Fibroblast of pulmonary artery (primary cell): ENCODE results near the gene ZFP30.
"Not testable (repeated sequence)": the region's sequence is repeated elsewhere in the genome, so short reads cannot be mapped to it uniquely, and the experiment has no call there.

Source experiments
- DNase-seq: peaks from one replicate; pipeline ENCODE4 v3.0.0-alpha.2; 2010; ENCODE audit warnings: low read depth
- H3K4me3 ChIP-seq: replicated peaks from 2 replicates; pipeline ENCODE4 v1.5.1; 2011; ENCODE audit warnings: low read depth, mild to moderate bottlenecking, control low read depth, low read length, moderate library complexity
- TF ChIP-seq, protein P1 (sequence below): IDR thresholded peaks from 2 replicates; pipeline ENCODE4 v1.5.1; 2011; ENCODE audit warnings: mild to moderate bottlenecking, control low read depth, low read length, inconsistent platforms; ENCODE audit errors: missing control alignments

Gene ZFP30

DNA sequence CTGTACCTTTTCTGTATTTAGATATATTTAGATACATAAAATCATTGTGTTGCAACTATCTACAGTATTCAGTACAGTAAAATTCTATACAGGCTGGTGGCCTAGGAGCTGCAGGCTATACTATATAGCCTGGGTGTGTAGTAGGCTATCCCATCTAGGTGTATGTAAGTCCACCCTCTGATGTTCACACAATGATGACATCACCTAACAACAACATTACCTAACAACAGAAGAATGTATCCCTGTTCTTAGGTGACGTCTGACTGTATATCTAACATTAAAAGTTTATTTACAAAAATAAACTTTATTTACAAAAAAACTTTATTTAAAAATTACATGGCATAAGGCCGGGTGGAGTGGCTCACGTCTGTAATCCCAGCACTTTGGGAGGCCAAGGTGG, 28.3 kb upstream of the ZFP30 start:
- no peak for DNase-seq
- TF ChIP-seq, protein P1, sequence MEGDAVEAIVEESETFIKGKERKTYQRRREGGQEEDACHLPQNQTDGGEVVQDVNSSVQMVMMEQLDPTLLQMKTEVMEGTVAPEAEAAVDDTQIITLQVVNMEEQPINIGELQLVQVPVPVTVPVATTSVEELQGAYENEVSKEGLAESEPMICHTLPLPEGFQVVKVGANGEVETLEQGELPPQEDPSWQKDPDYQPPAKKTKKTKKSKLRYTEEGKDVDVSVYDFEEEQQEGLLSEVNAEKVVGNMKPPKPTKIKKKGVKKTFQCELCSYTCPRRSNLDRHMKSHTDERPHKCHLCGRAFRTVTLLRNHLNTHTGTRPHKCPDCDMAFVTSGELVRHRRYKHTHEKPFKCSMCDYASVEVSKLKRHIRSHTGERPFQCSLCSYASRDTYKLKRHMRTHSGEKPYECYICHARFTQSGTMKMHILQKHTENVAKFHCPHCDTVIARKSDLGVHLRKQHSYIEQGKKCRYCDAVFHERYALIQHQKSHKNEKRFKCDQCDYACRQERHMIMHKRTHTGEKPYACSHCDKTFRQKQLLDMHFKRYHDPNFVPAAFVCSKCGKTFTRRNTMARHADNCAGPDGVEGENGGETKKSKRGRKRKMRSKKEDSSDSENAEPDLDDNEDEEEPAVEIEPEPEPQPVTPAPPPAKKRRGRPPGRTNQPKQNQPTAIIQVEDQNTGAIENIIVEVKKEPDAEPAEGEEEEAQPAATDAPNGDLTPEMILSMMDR: no peak
- no peak overlapping the region for H3K4me3 ChIP-seq

DNA sequence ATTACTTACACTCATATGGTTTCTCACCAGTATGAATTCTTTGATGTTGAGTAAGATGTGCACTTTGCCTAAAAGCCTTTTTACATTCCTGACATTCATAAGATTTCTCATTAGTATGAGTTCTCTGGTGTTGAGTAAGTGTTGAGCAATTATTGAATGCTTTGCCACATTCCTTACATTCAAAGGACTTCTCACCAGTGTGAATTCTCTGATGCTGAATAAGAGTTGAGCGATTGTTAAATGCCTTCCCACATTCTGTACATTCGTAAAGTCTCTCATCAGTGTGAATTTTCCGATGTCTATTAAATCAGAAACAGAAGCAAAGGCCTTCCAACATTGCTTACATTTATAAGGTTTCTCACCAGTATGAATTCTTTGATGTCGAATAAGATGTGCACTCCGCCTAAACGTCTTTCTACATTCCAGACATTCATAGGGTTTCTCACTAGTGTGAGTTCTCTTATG, 14.2 kb upstream of the ZFP30 start:
- no peak overlapping the region for H3K4me3 ChIP-seq
- DNase-seq: no peak
- TF ChIP-seq, protein P1: no peak

DNA sequence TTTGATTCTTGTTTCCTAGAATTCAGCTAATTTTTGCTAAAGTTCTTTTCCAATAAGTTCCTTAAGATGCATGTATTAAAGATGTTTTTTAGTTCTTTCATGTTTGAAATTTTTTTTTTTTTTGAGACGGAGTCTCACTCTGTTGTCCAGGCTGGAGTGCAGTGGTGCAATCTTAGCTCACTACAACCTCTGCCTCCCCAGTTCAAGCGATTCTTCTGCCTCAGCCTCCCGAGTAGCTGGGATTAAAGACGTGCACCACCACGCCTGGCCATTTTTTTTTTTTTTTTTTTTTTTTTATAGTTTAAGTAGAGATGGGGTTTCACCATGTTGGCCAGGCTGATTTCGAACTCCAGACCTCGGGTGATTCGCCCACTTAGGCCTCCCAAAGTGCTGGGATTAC, 1.9 kb upstream of the ZFP30 start:
- DNase-seq, H3K4me3 ChIP-seq: not testable (repeated sequence)

DNA sequence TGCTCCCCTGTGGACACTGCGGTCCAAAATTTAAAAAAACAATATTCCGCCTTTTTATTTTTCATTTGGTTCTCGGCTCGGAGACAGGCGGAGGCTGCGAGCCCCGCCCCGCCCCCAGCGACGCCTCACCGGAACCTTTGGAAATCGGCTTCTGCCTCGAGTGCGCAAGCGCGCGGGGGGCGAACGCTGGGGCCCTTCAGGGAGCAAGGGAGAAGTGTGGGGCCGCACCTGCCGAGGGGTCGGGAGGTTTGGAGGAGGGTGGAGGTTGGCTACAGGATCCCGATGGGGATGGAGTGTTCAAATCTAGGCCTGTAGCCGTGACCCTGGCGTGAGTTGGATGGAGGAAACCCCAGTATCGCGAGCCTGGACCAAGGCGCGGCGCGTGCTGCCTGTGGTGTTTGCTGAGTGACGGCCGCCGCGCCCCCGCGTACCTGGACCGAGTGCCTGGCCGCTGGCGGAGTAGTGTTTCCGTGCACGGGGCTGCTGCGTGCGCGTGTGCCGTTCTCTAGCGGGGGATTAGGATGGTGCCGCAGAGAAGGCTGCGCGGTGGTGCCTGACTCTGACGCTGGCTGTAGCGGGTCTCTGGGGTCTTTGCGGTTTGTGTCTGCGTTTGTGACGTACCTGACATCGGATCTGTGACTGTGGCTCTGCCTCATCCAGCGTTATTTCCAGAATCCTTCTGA, 565 bp upstream of the ZFP30 start:
- peak overlapping the region; percentile 75 for H3K4me3 ChIP-seq
- TF ChIP-seq, protein P1: no peak
- peak; percentile 76 for DNase-seq

DNA sequence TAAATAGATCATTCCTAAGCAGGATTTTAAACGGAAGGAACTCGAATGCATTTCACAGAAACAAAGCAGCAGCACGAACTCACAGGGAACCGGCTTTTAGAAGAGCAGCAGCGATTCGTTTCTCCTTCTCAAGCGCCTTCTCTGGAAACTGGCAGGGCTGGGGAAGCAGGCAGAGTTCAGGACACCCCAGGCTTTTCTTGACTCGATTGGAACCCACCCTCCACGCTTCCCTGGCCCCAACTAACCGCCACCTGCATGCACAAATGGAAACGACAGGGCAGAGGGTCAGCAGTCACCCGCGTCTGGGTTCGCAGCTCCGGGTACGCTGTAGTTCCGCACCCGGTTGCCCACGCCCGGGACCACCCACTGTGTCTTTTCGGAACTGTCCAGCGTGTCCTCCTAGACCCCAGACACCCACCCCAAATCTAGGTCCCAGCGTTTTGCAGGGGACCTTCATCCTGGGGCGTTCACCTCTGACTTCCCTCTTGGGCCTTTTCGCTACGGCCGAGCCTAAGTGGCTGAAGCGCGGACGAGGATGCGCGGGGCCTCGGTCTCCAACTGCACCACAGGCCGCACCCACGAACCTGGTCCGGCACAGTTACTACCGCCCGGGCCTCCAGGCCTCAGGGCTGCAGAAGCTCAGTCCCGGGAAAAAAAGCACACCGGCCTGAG, 500 bp downstream of the ZFP30 start:
- TF ChIP-seq, protein P1: no peak
- peak; percentile 43 for DNase-seq
- peak overlapping the region; percentile 75 for H3K4me3 ChIP-seq

DNA sequence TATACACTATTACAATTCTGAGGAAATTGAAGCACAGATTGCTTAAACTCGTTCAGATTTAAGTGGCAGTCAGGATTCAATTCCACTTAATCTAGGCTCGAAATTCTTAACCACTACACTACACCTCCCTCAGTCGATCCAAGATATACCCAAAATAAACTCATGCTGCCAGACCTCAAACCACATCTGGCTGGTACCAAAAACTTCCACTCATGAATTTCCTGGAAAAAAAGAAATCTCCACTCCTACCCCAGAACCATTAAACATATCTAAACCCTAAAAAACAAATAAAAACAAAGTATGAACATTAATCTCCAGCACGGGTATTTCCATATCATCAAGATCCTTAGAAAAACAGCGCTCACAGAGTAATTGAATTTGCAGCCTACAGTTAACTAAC, 1.1 kb downstream of the ZFP30 start:
- H3K4me3 ChIP-seq: peak overlapping the region; percentile 75
- TF ChIP-seq, protein P1: no peak
- DNase-seq: no peak

DNA sequence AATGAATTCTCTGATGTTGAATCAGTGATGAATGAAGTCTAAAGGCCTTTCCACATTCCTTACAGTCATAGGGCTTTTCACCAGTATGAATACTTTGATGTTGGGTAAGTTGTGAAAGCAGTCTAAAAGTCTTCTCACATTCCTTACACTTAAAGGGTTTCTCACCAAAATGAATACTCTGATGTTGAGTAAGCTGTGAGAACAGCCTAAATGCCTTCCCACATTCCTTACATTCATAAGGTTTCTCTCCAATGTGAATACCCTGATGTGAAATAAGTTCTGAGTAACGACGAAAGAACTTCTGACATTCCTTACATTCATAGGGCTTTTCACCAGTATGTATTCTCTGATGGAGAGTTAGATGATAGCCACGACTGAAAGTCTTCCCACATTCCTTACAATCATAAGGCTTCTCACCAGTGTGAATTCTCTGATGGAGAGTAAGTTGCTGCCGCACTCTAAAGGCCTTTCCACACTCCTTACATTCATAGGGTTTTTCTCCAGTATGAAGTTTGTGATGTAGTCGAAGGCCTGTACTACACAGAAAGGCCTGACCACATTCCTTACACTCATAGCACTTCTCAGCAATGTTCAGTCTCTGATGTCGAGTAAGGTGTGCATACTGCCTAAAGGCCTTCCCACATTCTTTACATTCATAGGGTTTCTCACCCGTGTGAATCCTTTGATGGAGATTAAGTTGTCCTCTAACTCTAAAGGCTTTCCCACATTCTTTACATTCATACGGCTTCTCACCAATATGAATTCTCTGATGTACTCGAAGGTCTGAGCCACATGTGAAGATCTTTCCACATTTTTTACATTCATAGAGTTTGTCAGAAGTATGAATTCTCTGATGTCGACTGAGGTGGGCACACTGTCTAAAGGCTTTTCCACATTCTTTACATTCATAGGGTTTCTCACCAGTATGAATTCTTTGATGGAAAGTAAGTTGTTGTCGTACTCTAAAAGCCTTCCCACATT, 19.9 kb downstream of the ZFP30 start:
- TF ChIP-seq, protein P1: no peak
- DNase-seq: peak; percentile 3
- H3K4me3 ChIP-seq: no peak overlapping the region
